ENCODE results near the gene KRTAP2-3.

DNA sequence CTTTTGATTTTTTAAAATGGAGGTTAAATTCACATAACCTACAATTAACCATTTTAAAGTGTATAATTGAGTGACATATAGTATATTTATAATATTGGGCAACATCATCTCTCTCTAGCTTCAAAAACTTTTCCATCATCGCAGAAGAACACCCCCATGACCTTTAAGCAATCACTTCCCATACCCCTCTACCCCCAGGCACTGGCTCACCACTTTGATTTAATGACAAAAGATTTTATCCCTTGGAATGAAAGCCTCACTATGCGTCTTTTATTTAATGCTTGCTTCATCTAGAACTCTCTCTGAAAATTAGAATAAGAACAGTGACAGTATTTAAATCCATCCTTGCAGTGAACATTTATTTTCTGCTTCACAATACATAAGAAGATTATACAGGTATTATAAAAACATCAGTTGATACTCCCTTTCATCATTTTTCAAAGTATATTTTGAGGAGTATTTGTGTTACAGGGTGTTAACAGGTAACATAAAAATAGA is 22.0 kb downstream of the KRTAP2-3 start:
- TF ChIP-seq CTCF (conservative IDR thresholded peaks at IDR 0.05; ENCODE audit: low read length) (no peak), EZH2phosphoT487 (IDR thresholded peaks at IDR 0.05; ENCODE audit: borderline replicate concordance, low read depth, low read length) (no peak)

Measured in OCI-LY7 (cell line).